ENCODE results near the gene ERCC3.

The ERCC3 gene

DNA sequence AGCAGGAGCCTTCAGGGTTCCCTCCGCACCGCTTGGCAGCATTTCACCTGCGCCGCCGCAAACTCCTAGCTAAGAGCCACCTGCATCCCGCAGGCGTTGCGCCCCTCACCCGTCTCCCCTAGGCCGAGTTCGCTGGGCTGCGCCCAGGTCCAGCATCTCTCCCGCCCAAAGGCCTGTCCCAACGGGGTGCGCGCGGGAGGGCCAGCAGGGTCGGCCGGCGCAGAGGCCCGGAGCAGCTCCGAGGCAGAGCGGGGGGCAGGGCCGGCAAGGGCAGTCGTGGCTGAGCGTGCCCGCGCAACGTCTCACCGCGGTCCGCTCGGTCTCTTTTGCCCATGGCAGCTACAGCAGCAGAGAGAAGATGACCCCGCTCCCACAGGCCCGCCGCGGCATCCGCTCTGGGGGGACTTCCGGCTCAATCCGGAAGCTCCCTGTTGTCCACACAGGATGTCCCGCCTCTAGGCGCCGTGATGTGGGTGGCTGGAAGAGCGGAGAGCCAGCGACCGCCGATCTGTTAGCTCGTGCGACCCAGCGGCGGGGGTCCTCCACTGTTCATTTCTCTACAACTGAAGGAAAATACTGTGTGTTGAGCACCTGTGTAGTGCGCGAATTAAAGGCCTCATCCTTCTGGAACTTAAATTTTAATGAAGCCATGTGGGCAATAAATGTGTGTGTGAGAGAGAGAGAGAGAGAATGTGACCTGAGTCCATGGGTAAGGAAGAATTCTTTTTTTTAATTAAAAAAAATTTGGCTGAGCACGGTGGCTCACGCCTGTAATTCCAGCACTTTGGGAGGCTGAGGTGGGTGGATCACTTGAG is at the start of gene ERCC3:
Gene ERCC3 (minus strand): TSS at position 397 of the 815 bp plus-strand sequence. CDS start 63 bp downstream, at position 334.
- DNase-seq (ENCODE audit: low read depth in 2 of 2), result peak; percentile 78 to 81
- TF ChIP-seq, protein P1, sequence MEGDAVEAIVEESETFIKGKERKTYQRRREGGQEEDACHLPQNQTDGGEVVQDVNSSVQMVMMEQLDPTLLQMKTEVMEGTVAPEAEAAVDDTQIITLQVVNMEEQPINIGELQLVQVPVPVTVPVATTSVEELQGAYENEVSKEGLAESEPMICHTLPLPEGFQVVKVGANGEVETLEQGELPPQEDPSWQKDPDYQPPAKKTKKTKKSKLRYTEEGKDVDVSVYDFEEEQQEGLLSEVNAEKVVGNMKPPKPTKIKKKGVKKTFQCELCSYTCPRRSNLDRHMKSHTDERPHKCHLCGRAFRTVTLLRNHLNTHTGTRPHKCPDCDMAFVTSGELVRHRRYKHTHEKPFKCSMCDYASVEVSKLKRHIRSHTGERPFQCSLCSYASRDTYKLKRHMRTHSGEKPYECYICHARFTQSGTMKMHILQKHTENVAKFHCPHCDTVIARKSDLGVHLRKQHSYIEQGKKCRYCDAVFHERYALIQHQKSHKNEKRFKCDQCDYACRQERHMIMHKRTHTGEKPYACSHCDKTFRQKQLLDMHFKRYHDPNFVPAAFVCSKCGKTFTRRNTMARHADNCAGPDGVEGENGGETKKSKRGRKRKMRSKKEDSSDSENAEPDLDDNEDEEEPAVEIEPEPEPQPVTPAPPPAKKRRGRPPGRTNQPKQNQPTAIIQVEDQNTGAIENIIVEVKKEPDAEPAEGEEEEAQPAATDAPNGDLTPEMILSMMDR (IDR thresholded peaks at IDR 0.05; ENCODE audit: low read depth, low read length), result no peak
- H3K4me3 ChIP-seq (replicated peaks in 1 of 2; ENCODE audit: low read depth in 2 of 2, low read length in 2 of 2), result peak within 1 kb of the TSS; percentile 83 to 96

DNA sequence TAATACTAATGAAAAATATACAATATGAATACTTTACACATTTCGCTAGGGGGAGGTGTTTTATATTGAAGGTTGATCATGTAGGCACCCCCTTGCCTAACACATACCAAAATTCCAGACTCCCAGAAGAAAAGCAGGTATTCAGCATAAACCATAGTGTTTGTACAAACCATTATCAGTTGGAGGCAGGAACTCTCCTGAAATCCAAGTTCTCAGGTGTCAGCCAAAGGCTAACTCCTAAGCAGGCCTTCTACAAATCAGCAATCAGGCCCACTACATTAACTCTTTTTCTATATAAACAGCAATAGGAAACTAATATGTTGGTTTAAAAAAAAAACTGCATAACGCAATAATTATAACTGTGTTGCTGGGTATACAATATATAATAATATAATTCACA is 49.3 kb upstream of the ERCC3 start:
- DNase-seq (ENCODE audit: low read depth in 2 of 2), result no peak
- TF ChIP-seq, protein P1 (IDR thresholded peaks at IDR 0.05; ENCODE audit: low read depth, low read length), result no peak
- H3K4me3 ChIP-seq (replicated peaks in 1 of 2; ENCODE audit: low read depth in 2 of 2, low read length in 2 of 2), result no peak overlapping the region

DNA sequence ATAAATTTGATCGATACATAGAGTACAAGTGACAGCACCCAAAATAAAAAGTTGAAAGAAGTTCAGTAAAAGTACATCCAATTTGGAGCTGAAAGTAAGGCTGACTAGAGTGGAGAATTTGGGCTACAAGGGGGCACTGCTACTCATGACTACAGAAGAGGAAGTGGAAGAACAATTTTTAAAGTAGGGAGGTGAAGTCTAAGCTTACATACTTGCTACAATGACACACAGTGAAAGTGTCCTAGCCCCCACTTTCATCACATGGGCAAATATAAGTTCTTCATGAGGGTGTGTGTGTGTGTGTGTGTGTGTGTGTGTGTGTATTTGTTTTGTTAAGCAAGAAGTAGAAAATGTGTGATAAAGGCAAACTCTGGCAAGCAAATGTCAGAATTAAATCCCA is 48.2 kb upstream of the ERCC3 start:
- H3K4me3 ChIP-seq (replicated peaks in 1 of 2; ENCODE audit: low read depth in 2 of 2, low read length in 2 of 2), result no peak overlapping the region
- peak in 1 of 2 donors; percentile 20 for DNase-seq (ENCODE audit: low read depth in 2 of 2)
- TF ChIP-seq, protein P1 (IDR thresholded peaks at IDR 0.05; ENCODE audit: low read depth, low read length), result no peak

DNA sequence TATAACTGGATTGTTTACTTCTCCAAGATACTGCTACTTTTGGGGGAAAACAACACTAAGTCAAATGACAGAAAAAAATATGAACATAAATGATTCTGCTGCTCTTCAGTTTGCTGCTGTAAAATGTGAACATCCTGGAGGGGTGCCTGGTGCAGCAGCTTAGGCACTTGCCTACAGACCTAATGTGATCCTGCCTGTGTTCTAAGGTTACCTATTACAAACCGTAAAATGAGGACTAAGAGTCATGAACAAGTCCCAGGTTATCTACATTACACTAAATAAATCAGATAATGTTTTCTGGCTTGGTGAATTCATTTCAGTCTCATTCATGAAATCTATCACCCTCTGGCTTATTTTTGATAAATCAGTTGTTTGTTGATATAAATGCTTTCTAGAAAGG is 38.4 kb upstream of the ERCC3 start:
- TF ChIP-seq, protein P1 (IDR thresholded peaks at IDR 0.05; ENCODE audit: low read depth, low read length), result no peak
- no peak for DNase-seq (ENCODE audit: low read depth in 2 of 2)
- no peak overlapping the region for H3K4me3 ChIP-seq (replicated peaks in 1 of 2; ENCODE audit: low read depth in 2 of 2, low read length in 2 of 2)

DNA sequence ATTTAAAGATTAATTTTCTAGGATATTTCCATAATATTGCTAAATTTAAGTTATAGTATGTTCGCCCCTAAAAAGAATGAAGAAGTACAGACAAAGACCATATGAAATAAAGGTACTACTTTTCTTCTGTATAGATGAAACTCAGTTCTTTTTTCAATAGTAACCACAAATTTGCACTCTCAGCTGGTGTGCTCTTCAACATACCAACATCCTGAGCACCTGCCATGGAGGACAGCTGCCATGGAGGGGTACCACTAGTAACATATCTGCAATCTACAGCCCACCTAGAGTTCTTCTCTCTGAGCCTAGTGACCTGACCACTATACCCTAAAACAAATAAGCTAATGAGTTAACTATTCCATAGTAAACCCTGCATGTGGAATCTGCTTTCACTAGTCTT is 36.8 kb upstream of the ERCC3 start:
- TF ChIP-seq, protein P1 (IDR thresholded peaks at IDR 0.05; ENCODE audit: low read depth, low read length), result no peak
- H3K4me3 ChIP-seq (replicated peaks in 1 of 2; ENCODE audit: low read depth in 2 of 2, low read length in 2 of 2), result no peak overlapping the region
- no peak for DNase-seq (ENCODE audit: low read depth in 2 of 2)

DNA sequence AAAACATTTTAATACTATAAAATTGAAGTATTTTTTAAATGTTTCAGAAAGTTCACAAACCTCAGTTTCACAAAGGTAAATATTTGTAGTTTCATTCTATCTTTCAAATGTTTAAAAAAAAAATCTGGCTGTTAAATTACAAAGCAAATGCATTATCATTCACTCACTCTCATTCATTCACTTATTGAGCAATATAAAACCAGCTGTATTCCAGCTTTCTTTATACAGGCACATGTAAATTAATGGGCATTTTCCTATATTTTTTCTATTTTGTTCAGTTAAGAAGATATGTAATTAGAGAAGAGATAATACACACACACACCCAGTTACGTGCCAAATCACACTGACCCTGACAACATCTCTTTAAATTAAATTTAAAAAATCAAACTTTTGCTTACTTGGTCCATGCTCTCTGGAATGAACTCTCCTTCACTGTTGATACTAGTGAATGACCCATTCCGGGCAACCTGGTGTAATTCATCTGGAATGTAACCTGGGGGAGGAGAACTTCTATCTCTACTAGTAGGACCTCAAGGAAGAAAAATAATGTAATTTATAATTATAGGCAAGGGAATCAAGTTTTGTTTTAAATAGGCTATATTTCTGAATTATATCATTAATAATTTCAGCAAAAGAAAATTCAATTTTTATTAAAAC is 32.5 kb upstream of the ERCC3 start:
- peak in 1 of 2 donors; percentile 19 for DNase-seq (ENCODE audit: low read depth in 2 of 2)
- H3K4me3 ChIP-seq (replicated peaks in 1 of 2; ENCODE audit: low read depth in 2 of 2, low read length in 2 of 2), result no peak overlapping the region
- TF ChIP-seq, protein P1 (IDR thresholded peaks at IDR 0.05; ENCODE audit: low read depth, low read length), result no peak
